Transverse colon (tissue), 4 donors: ENCODE measurements around the gene AGO3.

Source experiments
- CTCF ChIP-seq, 5 experiments: fragments of 200-600 bp in 3 of 5; fragments of 450-650 bp in 2 of 5; sonication (generic) in 3 of 5; IDR thresholded peaks; 1 replicate in 2 of 5; 2 replicates in 3 of 5; pipeline ENCODE4 v1.5.1; 2016 to 2017; ENCODE audit warnings: antibody characterized with exemption in 5 of 5, inconsistent platforms in 3 of 5, mild to moderate bottlenecking in 2 of 5, moderate library complexity in 1 of 5
- EP300 ChIP-seq: sonication (generic); formaldehyde crosslinking; IDR thresholded peaks from one replicate; pipeline ENCODE4 v1.6.1; 2017; ENCODE audit warnings: antibody characterized with exemption, low read depth
- POLR2A ChIP-seq: fragments of 450-650 bp; IDR thresholded peaks from one replicate; pipeline ENCODE4 v1.6.1; 2016; ENCODE audit warnings: antibody characterized with exemption, mild to moderate bottlenecking, moderate library complexity
- POLR2AphosphoS5 ChIP-seq, 3 donors: sonication (generic); formaldehyde crosslinking; IDR thresholded peaks; one replicate each; pipeline ENCODE4 v1.6.1; 2016; ENCODE audit warnings: antibody characterized with exemption in 3 of 3

- TF ChIP-seq POLR2A (no peak), CTCF (IDR thresholded peaks at IDR 0.05) (no peak), POLR2AphosphoS5 (IDR thresholded peaks at IDR 0.05) (no peak), EP300 (no peak)
Observed at GRCh38 chr1:36093226-36093625, 162.3 kb downstream of the AGO3 start.
